Measurements from ENCODE around the gene MACC1.

Gene MACC1

DNA sequence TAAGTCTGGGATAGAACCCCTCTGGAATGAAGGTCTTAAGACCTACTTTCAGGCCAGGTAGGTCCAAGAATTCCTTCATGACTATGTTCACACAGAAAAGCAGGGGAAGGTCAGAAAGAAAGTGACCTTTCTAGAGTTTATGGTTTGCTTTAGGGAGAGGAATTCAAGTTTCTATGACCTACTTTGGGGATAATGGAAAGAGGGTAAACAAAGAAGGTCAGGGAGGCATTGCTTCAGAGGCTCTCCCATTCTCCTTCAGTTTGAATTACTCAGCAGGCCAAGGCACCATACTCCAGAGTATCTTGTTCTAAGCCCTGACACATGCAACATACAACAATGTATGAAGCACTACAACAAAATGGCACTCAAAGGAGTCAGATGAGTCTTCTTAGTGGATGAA, 11.5 kb upstream of the MACC1 start:
- TF ChIP-seq ZFX (IDR thresholded peaks at IDR 0.05): no peak
- TF ChIP-seq, protein P1, sequence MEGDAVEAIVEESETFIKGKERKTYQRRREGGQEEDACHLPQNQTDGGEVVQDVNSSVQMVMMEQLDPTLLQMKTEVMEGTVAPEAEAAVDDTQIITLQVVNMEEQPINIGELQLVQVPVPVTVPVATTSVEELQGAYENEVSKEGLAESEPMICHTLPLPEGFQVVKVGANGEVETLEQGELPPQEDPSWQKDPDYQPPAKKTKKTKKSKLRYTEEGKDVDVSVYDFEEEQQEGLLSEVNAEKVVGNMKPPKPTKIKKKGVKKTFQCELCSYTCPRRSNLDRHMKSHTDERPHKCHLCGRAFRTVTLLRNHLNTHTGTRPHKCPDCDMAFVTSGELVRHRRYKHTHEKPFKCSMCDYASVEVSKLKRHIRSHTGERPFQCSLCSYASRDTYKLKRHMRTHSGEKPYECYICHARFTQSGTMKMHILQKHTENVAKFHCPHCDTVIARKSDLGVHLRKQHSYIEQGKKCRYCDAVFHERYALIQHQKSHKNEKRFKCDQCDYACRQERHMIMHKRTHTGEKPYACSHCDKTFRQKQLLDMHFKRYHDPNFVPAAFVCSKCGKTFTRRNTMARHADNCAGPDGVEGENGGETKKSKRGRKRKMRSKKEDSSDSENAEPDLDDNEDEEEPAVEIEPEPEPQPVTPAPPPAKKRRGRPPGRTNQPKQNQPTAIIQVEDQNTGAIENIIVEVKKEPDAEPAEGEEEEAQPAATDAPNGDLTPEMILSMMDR (conservative IDR thresholded peaks at IDR 0.05): no peak
- no peak overlapping the region for H3K27ac ChIP-seq

DNA sequence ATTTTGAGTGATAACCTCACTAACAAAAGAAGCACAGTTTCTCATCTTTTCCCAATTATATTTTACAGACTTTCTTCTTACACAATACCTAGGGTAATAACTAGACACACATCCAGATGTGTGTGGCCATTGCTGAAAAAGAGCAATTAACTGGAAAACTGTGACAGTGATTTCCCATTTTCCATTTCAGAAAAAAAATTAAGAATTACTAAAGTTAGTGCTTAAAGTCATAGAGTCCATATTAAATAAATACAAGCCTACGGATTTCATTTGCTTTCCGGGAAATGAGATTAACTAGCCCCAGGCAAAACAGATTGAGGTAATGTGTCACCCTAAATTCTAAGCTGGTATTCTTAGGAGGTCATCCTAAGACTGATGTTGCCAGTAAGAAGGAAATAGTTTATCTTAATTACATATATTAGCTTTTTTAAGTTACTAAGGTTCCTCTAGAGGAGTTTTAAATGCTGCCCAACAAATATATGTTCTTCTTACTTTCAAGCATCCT, 10.2 kb upstream of the MACC1 start:
- no peak overlapping the region for H3K27ac ChIP-seq
- TF ChIP-seq, protein P1 (conservative IDR thresholded peaks at IDR 0.05): no peak
- no peak for TF ChIP-seq ZFX (IDR thresholded peaks at IDR 0.05)

DNA sequence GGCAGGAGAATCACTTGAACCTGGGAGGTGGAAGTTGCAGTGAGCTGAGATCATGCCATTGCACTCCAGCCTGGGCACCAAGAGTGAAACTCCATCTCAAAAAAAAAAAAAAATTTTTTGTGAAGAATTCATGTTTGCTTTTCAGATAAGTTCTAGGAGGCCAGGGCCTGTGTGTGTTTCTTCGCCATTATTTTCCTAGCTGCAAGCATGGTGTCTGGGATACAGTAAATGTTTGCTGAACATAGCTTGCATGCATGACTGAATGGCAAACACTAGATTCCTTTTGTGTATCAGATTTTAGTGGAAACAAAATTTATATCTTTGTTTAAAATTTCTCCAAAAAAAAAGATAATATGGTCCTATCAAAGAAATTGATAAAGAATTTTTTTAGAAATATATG, 9.7 kb upstream of the MACC1 start:
- H3K27ac ChIP-seq: no peak overlapping the region
- TF ChIP-seq ZFX (IDR thresholded peaks at IDR 0.05): no peak
- TF ChIP-seq, protein P1 (conservative IDR thresholded peaks at IDR 0.05): no peak

DNA sequence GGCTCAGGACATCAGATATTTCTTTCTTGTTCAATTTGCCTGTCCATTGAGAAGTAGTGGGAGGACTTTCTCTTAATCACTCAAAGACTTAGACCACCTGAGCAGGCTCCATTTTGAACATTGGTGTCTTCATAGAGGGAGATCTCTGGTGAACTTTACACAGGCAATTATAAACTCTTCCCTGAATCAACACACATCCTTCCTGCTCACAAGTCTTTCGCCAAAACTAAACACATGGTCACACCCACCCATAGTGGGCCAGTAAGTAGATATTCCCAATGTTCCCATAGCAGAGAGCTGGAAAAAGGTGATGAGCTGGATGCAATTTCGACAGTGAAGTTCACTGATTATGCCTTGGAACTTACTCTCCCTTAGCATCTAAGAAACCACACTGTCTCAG, 8.2 kb upstream of the MACC1 start:
- H3K27ac ChIP-seq: no peak overlapping the region
- TF ChIP-seq ZFX (IDR thresholded peaks at IDR 0.05): no peak
- TF ChIP-seq, protein P1 (conservative IDR thresholded peaks at IDR 0.05): no peak

DNA sequence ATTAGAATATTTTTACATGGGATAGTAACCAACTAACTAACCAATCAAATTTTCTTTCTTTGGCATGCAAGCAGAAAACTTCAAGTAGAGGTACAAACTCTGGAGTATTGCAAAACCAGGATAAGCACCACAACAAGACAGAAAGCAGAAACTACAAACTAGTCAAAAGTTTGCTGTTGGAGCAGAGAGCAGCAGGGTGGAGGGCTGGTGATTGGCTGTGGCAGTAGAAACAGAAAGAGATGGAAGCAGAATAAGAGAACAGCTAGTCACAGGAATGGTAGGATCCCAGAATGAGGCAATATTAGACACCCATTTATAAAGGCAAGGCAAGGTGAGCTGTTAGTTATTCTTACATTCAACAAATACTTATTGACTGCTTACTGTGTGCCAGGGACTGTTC, 6.8 kb upstream of the MACC1 start:
- no peak overlapping the region for H3K27ac ChIP-seq
- TF ChIP-seq, protein P1 (conservative IDR thresholded peaks at IDR 0.05): no peak
- TF ChIP-seq ZFX (IDR thresholded peaks at IDR 0.05): no peak

DNA sequence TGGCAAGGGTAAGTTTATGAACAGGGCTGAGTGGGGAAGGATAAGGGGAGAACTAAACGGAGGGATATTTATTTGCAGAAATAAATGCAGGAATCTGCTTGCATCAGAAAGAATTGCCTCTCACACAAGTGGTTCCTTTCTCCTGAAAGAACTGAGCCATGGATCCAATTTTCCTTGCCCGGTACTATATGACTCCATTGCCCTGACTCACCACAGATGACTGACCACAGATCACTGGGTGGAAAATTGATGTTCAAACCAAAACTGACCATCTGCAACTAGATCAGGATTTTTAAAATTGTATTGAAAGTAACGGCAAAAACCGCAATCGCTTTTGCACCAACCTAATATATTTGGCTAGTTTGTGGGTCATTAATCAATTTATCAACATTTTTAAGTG, 6.2 kb upstream of the MACC1 start:
- H3K27ac ChIP-seq: no peak overlapping the region
- TF ChIP-seq, protein P1 (conservative IDR thresholded peaks at IDR 0.05): no peak
- no peak for TF ChIP-seq ZFX (IDR thresholded peaks at IDR 0.05)

DNA sequence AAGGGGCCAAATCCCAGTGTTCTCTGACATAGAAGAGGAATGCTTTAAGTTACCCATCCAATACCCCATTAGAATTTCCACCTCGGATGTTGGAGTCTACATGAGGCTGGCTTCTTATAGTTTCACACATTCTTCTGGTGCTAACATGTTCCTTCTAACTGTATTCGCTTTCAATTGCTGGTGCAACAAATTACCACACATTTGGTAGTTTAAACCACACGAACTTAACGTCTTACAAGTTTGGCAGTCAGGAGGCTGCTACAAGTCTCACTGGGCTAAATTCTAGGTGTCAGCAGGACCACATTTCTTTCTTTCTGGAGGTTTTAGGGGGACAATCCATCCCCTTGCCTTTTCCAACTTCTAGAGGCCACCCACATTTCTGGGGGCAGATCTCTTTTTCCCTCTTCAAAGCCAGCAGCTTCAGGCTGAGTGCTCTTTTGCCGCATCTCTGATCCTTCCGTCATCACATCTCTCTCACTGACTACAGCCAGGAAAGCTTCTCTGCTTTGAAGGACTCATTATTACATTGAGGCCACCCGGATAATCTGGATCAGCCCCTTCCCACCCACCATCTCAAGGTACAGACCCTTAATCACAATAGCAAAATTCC, 5.1 kb upstream of the MACC1 start:
- no peak overlapping the region for H3K27ac ChIP-seq
- TF ChIP-seq, protein P1 (conservative IDR thresholded peaks at IDR 0.05): no peak
- TF ChIP-seq ZFX (IDR thresholded peaks at IDR 0.05): no peak

Measured in C4-2B (cell line).